ENCODE results near the gene FRMD4A. TPM values are rescaled to one million over a fixed set of nuclear protein-coding genes. Genes with fewer than 3 reads are reported as not detected.

Gene FRMD4A
- total and polyA plus RNA-seq, 12 donors = 17.4 to 43.4 (median 30.3) TPM

GRCh38 chr10:14355750-14356149 is 25.0 kb upstream of the FRMD4A start:
- Histone ChIP-seq H3K36me3 (no peaks in the 10 kb centered on the region), H3K27me3 (peaks cover 0 to 8% (median 0%) of the 10 kb centered on the region in 7 donors), H3K9me3 (no peaks in the 10 kb centered on the region), H3K4me1 (no peaks in the 10 kb centered on the region), H3K27ac (no peak overlapping the region), H3K4me3 (no peak overlapping the region)
- WGBS, 2 donors = 86 to 92% methylated on average over 3 of the region's 3 CpGs
- ATAC-seq = no peak
- DNase-seq = no peak
- TF ChIP-seq, protein P1, sequence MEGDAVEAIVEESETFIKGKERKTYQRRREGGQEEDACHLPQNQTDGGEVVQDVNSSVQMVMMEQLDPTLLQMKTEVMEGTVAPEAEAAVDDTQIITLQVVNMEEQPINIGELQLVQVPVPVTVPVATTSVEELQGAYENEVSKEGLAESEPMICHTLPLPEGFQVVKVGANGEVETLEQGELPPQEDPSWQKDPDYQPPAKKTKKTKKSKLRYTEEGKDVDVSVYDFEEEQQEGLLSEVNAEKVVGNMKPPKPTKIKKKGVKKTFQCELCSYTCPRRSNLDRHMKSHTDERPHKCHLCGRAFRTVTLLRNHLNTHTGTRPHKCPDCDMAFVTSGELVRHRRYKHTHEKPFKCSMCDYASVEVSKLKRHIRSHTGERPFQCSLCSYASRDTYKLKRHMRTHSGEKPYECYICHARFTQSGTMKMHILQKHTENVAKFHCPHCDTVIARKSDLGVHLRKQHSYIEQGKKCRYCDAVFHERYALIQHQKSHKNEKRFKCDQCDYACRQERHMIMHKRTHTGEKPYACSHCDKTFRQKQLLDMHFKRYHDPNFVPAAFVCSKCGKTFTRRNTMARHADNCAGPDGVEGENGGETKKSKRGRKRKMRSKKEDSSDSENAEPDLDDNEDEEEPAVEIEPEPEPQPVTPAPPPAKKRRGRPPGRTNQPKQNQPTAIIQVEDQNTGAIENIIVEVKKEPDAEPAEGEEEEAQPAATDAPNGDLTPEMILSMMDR (IDR thresholded peaks at IDR 0.05) = no peak
- intact Hi-C loops (cut with DNase I) = no loop called here

GRCh38 chr10:14353291-14353913 is 22.7 kb upstream of the FRMD4A start:
- H3K4me3 ChIP-seq = no peak overlapping the region
- TF ChIP-seq, protein P1 (IDR thresholded peaks at IDR 0.05) = no peak
- H3K4me1 ChIP-seq = no peaks in the 10 kb centered on the region
- H3K9me3 ChIP-seq = no peaks in the 10 kb centered on the region
- ATAC-seq = no peak
- H3K27me3 ChIP-seq = peaks cover 0 to 8% (median 0%) of the 10 kb centered on the region in 7 donors
- intact Hi-C loops (cut with DNase I) = no loop called here
- H3K27ac ChIP-seq = no peak overlapping the region
- 60 to 71% methylated on average over 1 of the region's 1 CpG for WGBS, 2 donors
- H3K36me3 ChIP-seq = no peaks in the 10 kb centered on the region
- no peak for DNase-seq

DNA sequence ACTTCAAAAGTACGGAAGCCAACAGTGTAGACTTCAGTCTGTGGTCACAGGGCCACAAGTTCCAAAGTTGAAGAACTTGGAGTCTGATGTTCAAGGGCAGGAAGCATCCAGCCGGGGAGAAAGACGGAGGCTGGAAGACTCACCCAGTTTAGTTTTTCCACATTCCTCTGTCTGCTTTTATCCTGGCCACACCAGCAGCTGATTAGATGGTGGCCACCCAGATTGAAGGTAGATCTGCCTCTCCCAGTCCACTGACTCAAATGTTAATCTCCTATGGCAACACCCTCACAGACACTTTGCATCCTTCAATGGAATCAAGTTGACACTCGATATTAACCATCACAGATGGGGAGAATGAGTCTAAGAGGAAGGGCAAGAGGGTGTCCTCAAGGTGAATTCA is 19.3 kb upstream of the FRMD4A start:
- TF ChIP-seq, protein P1 (IDR thresholded peaks at IDR 0.05) = no peak
- no peaks in the 10 kb centered on the region for H3K4me1 ChIP-seq
- H3K27me3 ChIP-seq = peaks cover 0 to 8% (median 0%) of the 10 kb centered on the region in 7 donors
- H3K27ac ChIP-seq = no peak overlapping the region
- H3K36me3 ChIP-seq = no peaks in the 10 kb centered on the region
- intact Hi-C loops (cut with DNase I) = no loop called here
- H3K9me3 ChIP-seq = no peaks in the 10 kb centered on the region
- ATAC-seq = no peak
- DNase-seq = no peak
- 73 to 78% methylated on average over 4 of the region's 4 CpGs for WGBS, 2 donors
- no peak overlapping the region for H3K4me3 ChIP-seq

- intact Hi-C loops (cut with DNase I) = no loop called here
- DNase-seq (no peak), ATAC-seq (no peak)
- H3K27me3 ChIP-seq = peaks cover 0 to 8% (median 0%) of the 10 kb centered on the region in 7 donors
- H3K27ac ChIP-seq = no peak overlapping the region
- no peak overlapping the region for H3K4me3 ChIP-seq
- 58 to 70% methylated on average over 2 of the region's 2 CpGs for WGBS, 2 donors
- H3K9me3 ChIP-seq = no peaks in the 10 kb centered on the region
- no peaks in the 10 kb centered on the region for H3K4me1 ChIP-seq
- no peaks in the 10 kb centered on the region for H3K36me3 ChIP-seq
- TF ChIP-seq, protein P1 (IDR thresholded peaks at IDR 0.05) = no peak
Observed at GRCh38 chr10:14349081-14349480, 18.4 kb upstream of the FRMD4A start.

Data from heart right ventricle (tissue), 16 donors.